ENCODE results near the gene PFKP. TPM values are rescaled to one million over a fixed set of nuclear protein-coding genes. Genes with fewer than 3 reads are reported as not detected.
"Not testable (repeated sequence)": the region's sequence is repeated elsewhere in the genome, so short reads cannot be mapped to it uniquely, and the experiment has no call there.

The PFKP gene
- total RNA-seq, 1 experiment from 2014 or later = 265 TPM

GRCh38 chr10:3151889-3152565, 84.7 kb downstream of the PFKP start:
- DNase-seq (ENCODE audit: low read depth) = no peak

- no peak for DNase-seq (ENCODE audit: low read depth)
Observed at GRCh38 chr10:3152566-3152935, 85.2 kb downstream of the PFKP start.

- DNase-seq (ENCODE audit: low read depth) = no peak
Observed at GRCh38 chr10:3154666-3155065, 87.3 kb downstream of the PFKP start.

GRCh38 chr10:3159152-3159551, 91.8 kb downstream of the PFKP start:
- DNase-seq (ENCODE audit: low read depth) = no peak

- no peak for DNase-seq (ENCODE audit: low read depth)
Observed at GRCh38 chr10:3162533-3162932, 95.2 kb downstream of the PFKP start.

- no peak for DNase-seq (ENCODE audit: low read depth)
Observed at GRCh38 chr10:3163879-3164278, 96.5 kb downstream of the PFKP start.

GRCh38 chr10:3165196-3165595, 97.8 kb downstream of the PFKP start:
- no peak for DNase-seq (ENCODE audit: low read depth)

GRCh38 chr10:3166496-3167290, 99.3 kb downstream of the PFKP start:
- no peak for DNase-seq (ENCODE audit: low read depth)

- no peak for DNase-seq (ENCODE audit: low read depth)
Observed at GRCh38 chr10:3167611-3168330, 100.4 kb downstream of the PFKP start.

- DNase-seq (ENCODE audit: low read depth) = no peak
Observed at GRCh38 chr10:3169271-3169670, 101.9 kb downstream of the PFKP start.

- no peak for DNase-seq (ENCODE audit: low read depth)
Observed at GRCh38 chr10:3169673-3170072, 102.3 kb downstream of the PFKP start.

GRCh38 chr10:3171488-3171887, 104.1 kb downstream of the PFKP start:
- DNase-seq (ENCODE audit: low read depth) = not testable (repeated sequence)

GRCh38 chr10:3172081-3172445, 104.7 kb downstream of the PFKP start:
- DNase-seq (ENCODE audit: low read depth) = peak; percentile 70

GRCh38 chr10:3172446-3173170, 105.3 kb downstream of the PFKP start, which contains the start of gene PITRM1:
TSS of gene PITRM1 (minus strand) at chr10:3172782. CDS start at chr10:3172772, 10 bp downstream.
- DNase-seq (ENCODE audit: low read depth) = peak; percentile 98

GRCh38 chr10:3173171-3173878, 106.0 kb downstream of the PFKP start:
- DNase-seq (ENCODE audit: low read depth) = no peak

GRCh38 chr10:3178042-3178441, 110.7 kb downstream of the PFKP start:
- no peak for DNase-seq (ENCODE audit: low read depth)

GRCh38 chr10:3179174-3179573, 111.8 kb downstream of the PFKP start:
- no peak for DNase-seq (ENCODE audit: low read depth)

GRCh38 chr10:3180355-3181025, 113.1 kb downstream of the PFKP start:
- DNase-seq (ENCODE audit: low read depth) = no peak

- no peak for DNase-seq (ENCODE audit: low read depth)
Observed at GRCh38 chr10:3185386-3185785, 118.0 kb downstream of the PFKP start.

GRCh38 chr10:3186368-3186767, 119.0 kb downstream of the PFKP start:
- no peak for DNase-seq (ENCODE audit: low read depth)
